Gastroesophageal sphincter (tissue), 3 donors: Measurements from ENCODE around the gene PPA1.

Source experiments
- CTCF ChIP-seq, 4 experiments: fragments of 200-600 bp in 2 of 4; fragments of 450-650 bp in 2 of 4; sonication (generic) in 1 of 4; IDR thresholded peaks; one replicate each; pipeline ENCODE4 v1.5.1; 2017 to 2019; ENCODE audit warnings: antibody characterized with exemption in 4 of 4, mild to moderate bottlenecking in 2 of 4, moderate library complexity in 2 of 4
- EP300 ChIP-seq: sonication (generic); formaldehyde crosslinking; IDR thresholded peaks from one replicate; pipeline ENCODE4 v1.6.1; 2017; ENCODE audit warnings: antibody characterized with exemption, mild to moderate bottlenecking
- POLR2A ChIP-seq, 2 donors: fragments of 450-650 bp; IDR thresholded peaks; one replicate each; pipeline ENCODE4 v1.6.1; 2017; ENCODE audit warnings: antibody characterized with exemption in 2 of 2, mild to moderate bottlenecking in 2 of 2, moderate library complexity in 1 of 2

DNA sequence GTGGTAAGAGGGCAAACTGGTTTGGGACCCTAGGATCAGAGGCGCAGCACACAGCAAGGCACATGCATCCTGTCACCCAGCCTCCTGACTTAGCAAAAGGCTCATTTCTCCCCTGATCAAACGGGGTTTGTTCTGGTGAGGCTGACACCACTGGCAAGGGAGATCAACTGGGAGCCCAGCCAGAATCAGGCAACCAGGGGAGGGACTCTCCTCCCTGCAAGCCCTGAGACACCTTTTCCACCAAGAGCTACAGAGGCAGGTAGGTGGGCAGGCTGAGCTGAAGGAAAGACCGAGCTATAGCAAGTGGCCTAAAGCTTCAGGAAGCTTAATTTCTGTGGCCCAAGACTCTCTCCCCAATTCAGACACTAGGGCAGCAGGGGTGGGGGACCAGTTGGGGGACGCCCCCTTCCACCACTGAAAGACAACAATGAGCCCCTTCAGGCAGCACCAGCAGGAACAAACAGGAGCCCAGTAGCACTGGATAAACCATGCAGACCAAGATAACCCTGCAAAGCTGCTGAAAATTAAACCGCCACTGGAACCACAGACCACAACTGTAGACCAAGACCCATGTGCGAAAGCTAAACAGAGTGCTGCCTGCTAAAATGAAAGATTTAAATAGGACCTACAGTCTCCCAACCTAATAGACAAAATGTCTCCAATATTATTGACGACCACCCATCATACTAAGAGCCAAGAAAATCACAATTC is 35.8 kb downstream of the PPA1 start:
- TF ChIP-seq POLR2A (IDR thresholded peaks at IDR 0.05) (no peak), CTCF (IDR thresholded peaks at IDR 0.05) (no peak), EP300 (no peak)
